Astrocyte of the cerebellum (primary cell): ENCODE results near the gene IFI16.

Source experiments
- DNase-seq: peaks from one replicate; pipeline ENCODE4 v3.0.0-alpha.2; 2011; ENCODE audit warnings: low read depth
- H3K4me3 ChIP-seq: 2 replicates; pipeline ENCODE4 v1.5.1; 2011; ENCODE audit warnings: mild to moderate bottlenecking, low read depth, low read length, moderate library complexity
- CTCF ChIP-seq: IDR thresholded peaks from 2 replicates; pipeline ENCODE4 v1.5.1; 2012; ENCODE audit warnings: low read length, low read depth, moderate library complexity, mild to moderate bottlenecking; ENCODE audit errors: missing control alignments
- in situ Hi-C: cut with HindIII; loops from 2 replicates; pipeline ENCODE4 v1.10.0; 2017; ENCODE audit warnings: low sequenced_read_pairs

The IFI16 gene

GRCh38 chr1:158992787-158993312 lies 16.9 kb upstream of the IFI16 start:
- in situ Hi-C loops = no loop called here
- no peak for DNase-seq
- no peak for TF ChIP-seq CTCF
- no peak overlapping the region for H3K4me3 ChIP-seq

- H3K4me3 ChIP-seq = no peak overlapping the region
- no peak for TF ChIP-seq CTCF
- in situ Hi-C loops = no loop called here
- no peak for DNase-seq
Measured at GRCh38 chr1:158996998-158997397, 12.7 kb upstream of the IFI16 start.

GRCh38 chr1:158998037-158998780 lies 11.5 kb upstream of the IFI16 start:
- in situ Hi-C loops = no loop called here
- H3K4me3 ChIP-seq = peak overlapping the region; percentile 61
- no peak for DNase-seq
- TF ChIP-seq CTCF = no peak

- in situ Hi-C loops = no loop called here
- peak; percentile 74 for TF ChIP-seq CTCF
- no peak for DNase-seq
- peak overlapping the region; percentile 61 for H3K4me3 ChIP-seq
Measured at GRCh38 chr1:158998781-158999161, 10.9 kb upstream of the IFI16 start.

- in situ Hi-C loops = loop anchor here (25.0 kb wide), 1 partner anchor 1037 kb away; no protein-coding TSS in a partner anchor
- H3K4me3 ChIP-seq = peak overlapping the region; percentile 61
- peak; percentile 93 for DNase-seq
- no peak for TF ChIP-seq CTCF
Measured at GRCh38 chr1:158999316-159000069, 10.2 kb upstream of the IFI16 start.

- no peak for TF ChIP-seq CTCF
- in situ Hi-C loops = loop anchor here (25.0 kb wide), 1 partner anchor 1038 kb away; no protein-coding TSS in a partner anchor
- H3K4me3 ChIP-seq = peak overlapping the region; percentile 61
- no peak for DNase-seq
Measured at GRCh38 chr1:159000070-159000409, 9.7 kb upstream of the IFI16 start.
